ENCODE data around the gene TMEM187.

The TMEM187 gene

GRCh38 chrX:153954558-153955227 lies 17.9 kb upstream of the TMEM187 start:
- H3K9me3 ChIP-seq (ENCODE audit: control extremely low read depth in 1 of 5, control insufficient read depth in 4 of 5, insufficient read depth in 2 of 5, low read depth in 1 of 5, low read length in 4 of 5) = no peaks in the 10 kb centered on the region
- CTCF ChIA-PET = interaction anchor here (0.5 to 1.8 kb wide), 2 partner anchors 14 to 38 kb away, joined by 3 to 6 read pairs; no protein-coding TSS in a partner anchor
- 97% methylated on average over 39 of the region's 44 CpGs for WGBS (ENCODE audit: insufficient coverage)
- peaks cover 10 to 99% (median 60%) of the 10 kb centered on the region in 4 experiments for H3K36me3 ChIP-seq (ENCODE audit: control insufficient read depth in 4 of 4, insufficient read depth in 4 of 4, low read length in 3 of 4)
- no peak for DNase-seq
- peaks cover 0 to 11% (median 6%) of the 10 kb centered on the region in 4 experiments for H3K4me1 ChIP-seq (ENCODE audit: control extremely low read depth in 1 of 4, control insufficient read depth in 4 of 4, insufficient read depth in 4 of 4, low read length in 3 of 4)
- H3K27ac ChIP-seq (ENCODE audit: insufficient read depth in 1 of 2, low read depth in 1 of 2, low read length in 2 of 2, poor library complexity in 1 of 2, severe bottlenecking in 2 of 2) = no peak overlapping the region
- POLR2A ChIA-PET = interaction anchor here (0.7 kb wide), 1 partner anchor 32 kb away, joined by 5 read pairs; no protein-coding TSS in a partner anchor
- no peak overlapping the region for H3K4me3 ChIP-seq (ENCODE audit: control insufficient read depth in 1 of 7, extremely low read depth in 1 of 7, insufficient read depth in 4 of 7, low read depth in 2 of 7, low read length in 6 of 7)
- peaks cover 0 to 7% (median 0%) of the 10 kb centered on the region in 5 experiments for H3K27me3 ChIP-seq (replicated peaks in 2 of 5; ENCODE audit: control insufficient read depth in 4 of 5, insufficient read depth in 5 of 5, low read length in 4 of 5)

- DNase-seq = no peak
- ChIA-PET CTCF (interaction anchor here (0.5 to 1.8 kb wide), 2 partner anchors 13 to 38 kb away, joined by 3 to 6 read pairs; no protein-coding TSS in a partner anchor), POLR2A (interaction anchor here (0.7 kb wide), 1 partner anchor 32 kb away, joined by 5 read pairs; no protein-coding TSS in a partner anchor)
- Histone ChIP-seq H3K4me1 (ENCODE audit: control extremely low read depth in 1 of 4, control insufficient read depth in 4 of 4, insufficient read depth in 4 of 4, low read length in 3 of 4) (peaks cover 0 to 5% (median under 1%) of the 10 kb centered on the region in 4 experiments), H3K27ac (ENCODE audit: insufficient read depth in 1 of 2, low read depth in 1 of 2, low read length in 2 of 2, poor library complexity in 1 of 2, severe bottlenecking in 2 of 2) (no peak overlapping the region), H3K9me3 (ENCODE audit: control extremely low read depth in 1 of 5, control insufficient read depth in 4 of 5, insufficient read depth in 2 of 5, low read depth in 1 of 5, low read length in 4 of 5) (no peaks in the 10 kb centered on the region), H3K4me3 (ENCODE audit: control insufficient read depth in 1 of 7, extremely low read depth in 1 of 7, insufficient read depth in 4 of 7, low read depth in 2 of 7, low read length in 6 of 7) (no peak overlapping the region), H3K36me3 (ENCODE audit: control insufficient read depth in 4 of 4, insufficient read depth in 4 of 4, low read length in 3 of 4) (peaks cover 10 to 99% (median 58%) of the 10 kb centered on the region in 4 experiments), H3K27me3 (replicated peaks in 2 of 5; ENCODE audit: control insufficient read depth in 4 of 5, insufficient read depth in 5 of 5, low read length in 4 of 5) (peaks cover 0 to 7% (median 0%) of the 10 kb centered on the region in 5 experiments)
- 91% methylated on average over 12 of the region's 12 CpGs for WGBS (ENCODE audit: insufficient coverage)
Observed at GRCh38 chrX:153955228-153955732, 17.3 kb upstream of the TMEM187 start.

- Histone ChIP-seq H3K9me3 (ENCODE audit: control extremely low read depth in 1 of 5, control insufficient read depth in 4 of 5, insufficient read depth in 2 of 5, low read depth in 1 of 5, low read length in 4 of 5) (no peaks in the 10 kb centered on the region), H3K4me1 (ENCODE audit: control extremely low read depth in 1 of 4, control insufficient read depth in 4 of 4, insufficient read depth in 4 of 4, low read length in 3 of 4) (peaks cover 0 to 3% (median 0%) of the 10 kb centered on the region in 4 experiments), H3K36me3 (ENCODE audit: control insufficient read depth in 4 of 4, insufficient read depth in 4 of 4, low read length in 3 of 4) (peaks cover 10 to 99% (median 57%) of the 10 kb centered on the region in 4 experiments), H3K4me3 (ENCODE audit: control insufficient read depth in 1 of 7, extremely low read depth in 1 of 7, insufficient read depth in 4 of 7, low read depth in 2 of 7, low read length in 6 of 7) (no peak overlapping the region), H3K27me3 (replicated peaks in 2 of 5; ENCODE audit: control insufficient read depth in 4 of 5, insufficient read depth in 5 of 5, low read length in 4 of 5) (peaks cover 0 to 7% (median 0%) of the 10 kb centered on the region in 5 experiments), H3K27ac (ENCODE audit: insufficient read depth in 1 of 2, low read depth in 1 of 2, low read length in 2 of 2, poor library complexity in 1 of 2, severe bottlenecking in 2 of 2) (no peak overlapping the region)
- 97% methylated on average over 33 of the region's 35 CpGs for WGBS (ENCODE audit: insufficient coverage)
- ChIA-PET CTCF (interaction anchor here (0.8 to 1.8 kb wide), 2 partner anchors 12 to 31 kb away, joined by 5 to 6 read pairs; no protein-coding TSS in a partner anchor), POLR2A (no interaction called here)
- no peak for DNase-seq
Observed at GRCh38 chrX:153956044-153956907, 16.3 kb upstream of the TMEM187 start.

- H3K4me1 ChIP-seq (ENCODE audit: control extremely low read depth in 1 of 4, control insufficient read depth in 4 of 4, insufficient read depth in 4 of 4, low read length in 3 of 4) = peaks cover 0 to 3% (median 0%) of the 10 kb centered on the region in 4 experiments
- peaks cover 10 to 99% (median 59%) of the 10 kb centered on the region in 4 experiments for H3K36me3 ChIP-seq (ENCODE audit: control insufficient read depth in 4 of 4, insufficient read depth in 4 of 4, low read length in 3 of 4)
- no peak overlapping the region for H3K4me3 ChIP-seq (ENCODE audit: control insufficient read depth in 1 of 7, extremely low read depth in 1 of 7, insufficient read depth in 4 of 7, low read depth in 2 of 7, low read length in 6 of 7)
- CTCF ChIA-PET = interaction anchor here (0.8 to 1.3 kb wide), 2 partner anchors 10 to 62 kb away, joined by 3 to 5 read pairs; no protein-coding TSS in a partner anchor
- no peak for DNase-seq
- POLR2A ChIA-PET = no interaction called here
- no peak overlapping the region for H3K27ac ChIP-seq (ENCODE audit: insufficient read depth in 1 of 2, low read depth in 1 of 2, low read length in 2 of 2, poor library complexity in 1 of 2, severe bottlenecking in 2 of 2)
- no peaks in the 10 kb centered on the region for H3K9me3 ChIP-seq (ENCODE audit: control extremely low read depth in 1 of 5, control insufficient read depth in 4 of 5, insufficient read depth in 2 of 5, low read depth in 1 of 5, low read length in 4 of 5)
- peaks cover 0 to 7% (median 0%) of the 10 kb centered on the region in 5 experiments for H3K27me3 ChIP-seq (replicated peaks in 2 of 5; ENCODE audit: control insufficient read depth in 4 of 5, insufficient read depth in 5 of 5, low read length in 4 of 5)
- 76% methylated on average over 12 of the region's 17 CpGs for WGBS (ENCODE audit: insufficient coverage)
Observed at GRCh38 chrX:153957224-153957623, 15.3 kb upstream of the TMEM187 start.

- H3K4me1 ChIP-seq (ENCODE audit: control extremely low read depth in 1 of 4, control insufficient read depth in 4 of 4, insufficient read depth in 4 of 4, low read length in 3 of 4) = peaks cover 0 to 3% (median 0%) of the 10 kb centered on the region in 4 experiments
- DNase-seq = no peak
- POLR2A ChIA-PET = no interaction called here
- WGBS (ENCODE audit: insufficient coverage) = 93% methylated on average over 14 of the region's 14 CpGs
- H3K36me3 ChIP-seq (ENCODE audit: control insufficient read depth in 4 of 4, insufficient read depth in 4 of 4, low read length in 3 of 4) = peaks cover 10 to 100% (median 64%) of the 10 kb centered on the region in 4 experiments
- CTCF ChIA-PET = interaction anchor here (1.3 kb wide), 2 partner anchors 11 to 36 kb away, joined by 4 to 5 read pairs; no protein-coding TSS in a partner anchor
- H3K9me3 ChIP-seq (ENCODE audit: control extremely low read depth in 1 of 5, control insufficient read depth in 4 of 5, insufficient read depth in 2 of 5, low read depth in 1 of 5, low read length in 4 of 5) = no peaks in the 10 kb centered on the region
- no peak overlapping the region for H3K4me3 ChIP-seq (ENCODE audit: control insufficient read depth in 1 of 7, extremely low read depth in 1 of 7, insufficient read depth in 4 of 7, low read depth in 2 of 7, low read length in 6 of 7)
- H3K27ac ChIP-seq (ENCODE audit: insufficient read depth in 1 of 2, low read depth in 1 of 2, low read length in 2 of 2, poor library complexity in 1 of 2, severe bottlenecking in 2 of 2) = no peak overlapping the region
- H3K27me3 ChIP-seq (replicated peaks in 2 of 5; ENCODE audit: control insufficient read depth in 4 of 5, insufficient read depth in 5 of 5, low read length in 4 of 5) = peaks cover 0 to 12% (median 0%) of the 10 kb centered on the region in 5 experiments
Observed at GRCh38 chrX:153958605-153959004, 13.9 kb upstream of the TMEM187 start.

- Histone ChIP-seq H3K27ac (ENCODE audit: insufficient read depth in 1 of 2, low read depth in 1 of 2, low read length in 2 of 2, poor library complexity in 1 of 2, severe bottlenecking in 2 of 2) (no peak overlapping the region), H3K36me3 (ENCODE audit: control insufficient read depth in 4 of 4, insufficient read depth in 4 of 4, low read length in 3 of 4) (peaks cover 12 to 98% (median 61%) of the 10 kb centered on the region in 4 experiments), H3K9me3 (ENCODE audit: control extremely low read depth in 1 of 5, control insufficient read depth in 4 of 5, insufficient read depth in 2 of 5, low read depth in 1 of 5, low read length in 4 of 5) (peaks cover 0 to 2% (median 0%) of the 10 kb centered on the region in 5 experiments), H3K4me3 (ENCODE audit: control insufficient read depth in 1 of 7, extremely low read depth in 1 of 7, insufficient read depth in 4 of 7, low read depth in 2 of 7, low read length in 6 of 7) (no peak overlapping the region), H3K27me3 (replicated peaks in 2 of 5; ENCODE audit: control insufficient read depth in 4 of 5, insufficient read depth in 5 of 5, low read length in 4 of 5) (peaks cover 0 to 15% (median 0%) of the 10 kb centered on the region in 5 experiments), H3K4me1 (ENCODE audit: control extremely low read depth in 1 of 4, control insufficient read depth in 4 of 4, insufficient read depth in 4 of 4, low read length in 3 of 4) (peaks cover 0 to 3% (median 0%) of the 10 kb centered on the region in 4 experiments)
- WGBS (ENCODE audit: insufficient coverage) = 95% methylated on average over 11 of the region's 15 CpGs
- POLR2A ChIA-PET = no interaction called here
- no peak for DNase-seq
- CTCF ChIA-PET = no interaction called here
Observed at GRCh38 chrX:153959649-153960048, 12.9 kb upstream of the TMEM187 start.

Data from common myeloid progenitor, CD34-positive (primary cell).